AG09309 (cell line): ENCODE data around the gene ITGB4.
A peak's percentile ranks its signal among the peaks of the same experiment; 100 is the strongest.

Experiments
- DNase-seq: peaks from one replicate; pipeline ENCODE4 v3.0.0-alpha.2; 2010; ENCODE audit warnings: low read depth
- H3K4me3 ChIP-seq: 2 replicates; pipeline ENCODE4 v1.5.1; 2011; ENCODE audit warnings: mild to moderate bottlenecking, low read depth, low read length, moderate library complexity; ENCODE audit not compliant: control insufficient read depth
- TF ChIP-seq, protein P1 (sequence below): IDR thresholded peaks from 2 replicates; pipeline ENCODE4 v1.5.1; 2011; ENCODE audit warnings: mild to moderate bottlenecking, low read depth, low read length, inconsistent platforms; ENCODE audit not compliant: insufficient read depth, control insufficient read depth; ENCODE audit errors: missing control alignments

Gene ITGB4

DNA sequence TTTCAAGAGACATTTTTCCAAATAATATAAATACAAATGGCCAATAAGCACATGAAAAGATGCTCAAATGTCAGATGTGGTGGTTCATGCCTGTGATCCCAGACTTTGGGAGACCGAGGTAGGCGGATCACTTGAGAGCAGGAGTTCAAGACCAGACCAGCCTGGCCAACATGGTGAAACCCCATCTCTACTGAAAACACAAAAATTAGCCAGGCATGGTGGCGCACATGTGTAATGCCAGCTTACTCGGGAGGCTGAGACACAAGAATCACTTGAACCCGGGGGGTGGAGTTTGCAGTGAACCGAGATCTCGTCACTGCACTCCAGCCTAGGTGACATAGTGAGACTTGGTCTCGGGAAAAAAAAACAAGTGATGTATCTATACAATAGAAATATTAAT lies 46.6 kb downstream of the ITGB4 start:
- H3K4me3 ChIP-seq, result no peak overlapping the region
- DNase-seq, result no peak
- TF ChIP-seq, protein P1, sequence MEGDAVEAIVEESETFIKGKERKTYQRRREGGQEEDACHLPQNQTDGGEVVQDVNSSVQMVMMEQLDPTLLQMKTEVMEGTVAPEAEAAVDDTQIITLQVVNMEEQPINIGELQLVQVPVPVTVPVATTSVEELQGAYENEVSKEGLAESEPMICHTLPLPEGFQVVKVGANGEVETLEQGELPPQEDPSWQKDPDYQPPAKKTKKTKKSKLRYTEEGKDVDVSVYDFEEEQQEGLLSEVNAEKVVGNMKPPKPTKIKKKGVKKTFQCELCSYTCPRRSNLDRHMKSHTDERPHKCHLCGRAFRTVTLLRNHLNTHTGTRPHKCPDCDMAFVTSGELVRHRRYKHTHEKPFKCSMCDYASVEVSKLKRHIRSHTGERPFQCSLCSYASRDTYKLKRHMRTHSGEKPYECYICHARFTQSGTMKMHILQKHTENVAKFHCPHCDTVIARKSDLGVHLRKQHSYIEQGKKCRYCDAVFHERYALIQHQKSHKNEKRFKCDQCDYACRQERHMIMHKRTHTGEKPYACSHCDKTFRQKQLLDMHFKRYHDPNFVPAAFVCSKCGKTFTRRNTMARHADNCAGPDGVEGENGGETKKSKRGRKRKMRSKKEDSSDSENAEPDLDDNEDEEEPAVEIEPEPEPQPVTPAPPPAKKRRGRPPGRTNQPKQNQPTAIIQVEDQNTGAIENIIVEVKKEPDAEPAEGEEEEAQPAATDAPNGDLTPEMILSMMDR, result no peak

DNA sequence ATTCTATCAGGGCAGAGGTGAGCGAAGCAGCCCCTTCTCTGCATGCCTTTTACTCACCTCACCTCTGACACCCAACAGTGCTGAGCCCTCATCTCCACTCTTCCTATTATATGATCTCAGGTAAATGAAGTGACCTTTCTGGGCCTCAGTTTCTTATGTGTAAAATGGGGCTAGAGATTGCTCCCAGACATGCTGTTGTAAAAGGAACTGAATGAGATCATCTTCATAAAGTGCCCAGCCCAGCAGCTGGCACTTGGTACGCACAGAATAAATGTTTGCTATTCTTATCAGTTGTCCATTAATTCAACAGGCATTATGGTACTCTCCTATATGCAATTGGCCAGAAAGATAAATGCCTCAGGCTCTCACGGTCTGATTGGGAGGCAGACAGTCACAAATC lies 48.3 kb downstream of the ITGB4 start:
- no peak for DNase-seq
- no peak overlapping the region for H3K4me3 ChIP-seq
- TF ChIP-seq, protein P1, result no peak

DNA sequence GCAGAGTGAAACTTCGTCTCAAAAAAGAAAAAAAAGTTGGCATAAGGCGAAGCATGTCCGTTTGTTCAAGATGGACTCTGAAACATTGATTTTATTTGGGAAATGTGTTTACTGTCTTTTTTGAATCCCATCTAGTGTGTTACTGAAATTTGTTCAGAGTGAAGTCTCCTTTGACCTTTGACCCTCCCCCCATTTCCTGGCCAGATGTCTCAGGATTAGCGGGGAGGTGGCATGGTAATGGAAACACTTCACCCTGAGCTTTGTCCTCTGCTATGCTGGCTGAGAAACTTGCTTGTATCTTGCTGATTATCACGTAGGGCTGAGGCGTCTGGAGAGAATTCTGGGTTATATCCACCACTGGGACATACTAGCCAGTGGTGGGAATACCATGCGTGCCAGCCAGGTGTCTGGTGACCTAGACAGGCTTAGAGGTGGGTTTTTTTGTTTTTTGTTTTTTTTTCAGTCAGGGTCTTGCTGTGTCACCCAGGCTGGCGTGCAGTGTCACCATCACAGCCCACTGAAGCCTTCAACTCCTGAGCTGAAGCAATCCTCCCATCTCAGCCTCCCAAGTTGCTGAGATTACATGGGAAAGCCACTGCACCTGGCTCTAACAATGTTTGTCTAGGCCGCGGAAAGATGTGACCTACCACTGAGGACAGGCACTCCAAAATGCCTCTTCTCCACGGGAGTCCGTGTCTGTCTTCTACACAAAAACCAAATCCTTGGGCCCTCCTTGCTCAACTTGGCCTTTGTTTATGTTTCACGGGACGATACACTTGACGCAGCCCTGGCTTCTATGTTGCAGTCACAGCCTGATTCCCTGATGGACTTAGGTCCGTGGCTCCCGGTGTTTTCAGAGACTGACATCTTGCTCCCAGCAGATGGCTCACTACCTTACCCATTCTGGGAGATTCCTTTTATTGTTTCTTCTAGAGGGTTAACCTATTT lies 50.3 kb downstream of the ITGB4 start:
- no peak overlapping the region for H3K4me3 ChIP-seq
- no peak for DNase-seq
- TF ChIP-seq, protein P1, result peak; percentile 20

DNA sequence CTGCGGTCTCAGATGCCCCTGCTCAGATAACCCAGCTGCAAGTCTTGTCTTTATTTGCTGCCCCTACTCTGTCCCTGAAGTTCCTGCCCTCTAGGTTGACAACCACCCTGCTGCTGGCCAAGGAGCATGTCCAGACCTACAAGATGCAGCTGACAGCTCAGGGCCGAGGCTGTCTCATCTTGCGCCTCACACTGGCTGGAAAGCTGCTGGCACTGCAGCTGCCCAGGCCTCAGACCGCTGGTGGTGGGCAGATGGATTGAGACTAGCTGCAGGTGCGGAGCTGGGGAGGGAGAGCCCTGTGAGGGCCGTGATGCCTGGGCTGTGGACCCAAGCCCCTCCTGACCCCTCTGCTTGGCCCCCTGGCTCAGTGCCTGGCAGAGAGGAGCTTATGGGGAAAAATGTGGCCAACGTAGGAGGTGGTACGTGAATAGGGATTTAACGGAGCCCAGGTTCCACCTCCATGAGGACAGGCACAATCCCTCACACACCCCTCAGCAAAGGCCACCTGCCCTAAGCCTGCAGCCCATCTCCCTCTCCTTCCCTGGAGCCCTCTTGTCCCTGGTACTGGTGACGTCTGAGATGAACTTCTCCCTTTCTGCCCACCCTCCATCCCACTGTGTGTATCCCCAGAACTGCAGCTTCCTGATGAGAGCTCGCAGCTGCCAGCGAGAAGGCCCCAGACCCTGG lies 52.0 kb downstream of the ITGB4 start:
- no peak for DNase-seq
- TF ChIP-seq, protein P1, result no peak
- no peak overlapping the region for H3K4me3 ChIP-seq

DNA sequence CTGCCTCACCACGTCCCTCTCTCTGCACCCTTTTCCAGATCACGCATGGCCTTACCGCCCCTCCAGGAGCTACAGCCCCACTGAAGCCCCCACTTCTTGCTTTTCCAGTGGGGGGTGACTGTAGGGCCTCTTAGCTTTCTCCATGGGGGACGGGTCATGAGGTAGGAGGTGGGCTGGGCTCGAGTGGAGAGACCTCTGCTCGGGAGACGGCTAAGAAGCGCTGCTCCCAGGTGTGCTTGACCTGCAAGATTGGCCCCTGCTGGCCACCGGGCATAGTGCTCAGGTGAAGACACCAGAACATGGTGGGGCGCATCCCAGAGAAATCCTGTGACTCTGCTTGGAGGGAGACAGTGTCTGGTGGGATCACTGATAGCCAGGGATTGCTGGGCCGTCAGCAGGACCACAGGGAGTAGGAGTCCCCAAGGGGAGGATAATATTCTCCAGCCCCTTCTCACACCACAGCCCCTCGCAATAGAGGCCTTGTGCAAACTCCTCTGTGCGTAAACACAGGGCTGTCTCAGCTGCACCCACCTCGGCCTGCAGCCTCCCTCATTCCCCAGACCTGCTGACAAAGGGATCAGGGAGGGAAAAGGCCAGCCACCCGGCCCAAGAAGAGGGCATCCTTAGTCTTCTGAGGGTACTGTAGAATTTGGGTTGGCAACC lies 52.7 kb downstream of the ITGB4 start:
- DNase-seq, result no peak
- TF ChIP-seq, protein P1, result no peak
- no peak overlapping the region for H3K4me3 ChIP-seq

DNA sequence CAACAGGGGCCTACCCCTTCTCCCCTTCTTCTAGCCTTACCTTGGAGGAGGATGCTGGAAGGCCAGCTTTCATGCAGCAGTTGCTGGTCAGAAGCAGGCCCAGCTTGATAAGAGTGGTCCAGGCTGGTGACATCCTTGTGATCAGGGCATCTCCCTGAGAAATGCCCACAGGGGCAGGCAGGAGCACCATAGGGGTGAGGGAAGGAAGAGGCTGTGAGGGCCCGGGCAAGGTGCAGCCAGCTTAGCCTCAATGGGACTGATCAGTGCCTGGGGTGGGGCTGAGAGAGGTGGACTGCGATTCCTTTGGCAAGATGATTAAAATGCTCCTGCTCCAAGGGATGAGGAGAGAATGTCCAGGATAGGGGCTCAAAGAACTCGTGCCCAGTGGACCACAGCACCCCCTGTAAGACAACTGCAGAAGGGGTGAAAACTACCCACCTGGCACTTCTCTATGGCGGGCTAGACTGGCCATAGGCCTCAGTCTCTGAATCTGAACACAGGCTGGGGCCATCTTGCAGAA lies 53.3 kb downstream of the ITGB4 start:
- TF ChIP-seq, protein P1, result no peak
- H3K4me3 ChIP-seq, result no peak overlapping the region
- no peak for DNase-seq
